ENCODE measurements around the gene KLKB1. TPM values are rescaled to one million over a fixed set of nuclear protein-coding genes. Genes with fewer than 3 reads are reported as not detected.
A peak's percentile ranks its signal among the peaks of the same experiment; 100 is the strongest.

The KLKB1 gene
- total RNA-seq, 1 donor: not detected

- H3K4me3 ChIP-seq (ENCODE audit: low read depth, low read length): no peak overlapping the region
- peak; percentile 60 for TF ChIP-seq CTCF (IDR thresholded peaks at IDR 0.05; ENCODE audit: insufficient read depth, low read depth, low read length)
- peak; percentile 72 for DNase-seq (ENCODE audit: low read depth)
Measured at GRCh38 chr4:186297013-186297645, 69.8 kb downstream of the KLKB1 start.

GRCh38 chr4:186298031-186298647 is 70.8 kb downstream of the KLKB1 start:
- TF ChIP-seq CTCF (IDR thresholded peaks at IDR 0.05; ENCODE audit: insufficient read depth, low read depth, low read length): no peak
- DNase-seq (ENCODE audit: low read depth): no peak
- no peak overlapping the region for H3K4me3 ChIP-seq (ENCODE audit: low read depth, low read length)

- H3K4me3 ChIP-seq (ENCODE audit: low read depth, low read length): no peak overlapping the region
- TF ChIP-seq CTCF (IDR thresholded peaks at IDR 0.05; ENCODE audit: insufficient read depth, low read depth, low read length): no peak
- DNase-seq (ENCODE audit: low read depth): no peak
Measured at GRCh38 chr4:186299291-186299690, 72.0 kb downstream of the KLKB1 start.

GRCh38 chr4:186300659-186301390 is 73.5 kb downstream of the KLKB1 start:
- no peak for DNase-seq (ENCODE audit: low read depth)
- H3K4me3 ChIP-seq (ENCODE audit: low read depth, low read length): no peak overlapping the region
- TF ChIP-seq CTCF (IDR thresholded peaks at IDR 0.05; ENCODE audit: insufficient read depth, low read depth, low read length): no peak

- no peak for TF ChIP-seq CTCF (IDR thresholded peaks at IDR 0.05; ENCODE audit: insufficient read depth, low read depth, low read length)
- H3K4me3 ChIP-seq (ENCODE audit: low read depth, low read length): no peak overlapping the region
- no peak for DNase-seq (ENCODE audit: low read depth)
Measured at GRCh38 chr4:186304216-186304615, 76.9 kb downstream of the KLKB1 start.

- no peak for TF ChIP-seq CTCF (IDR thresholded peaks at IDR 0.05; ENCODE audit: insufficient read depth, low read depth, low read length)
- DNase-seq (ENCODE audit: low read depth): no peak
Measured at GRCh38 chr4:186304866-186305505, 77.7 kb downstream of the KLKB1 start.

More at GRCh38 chr4:186304866-186305505, 77.7 kb downstream of the KLKB1 start:
- no peak overlapping the region for H3K4me3 ChIP-seq (ENCODE audit: low read depth, low read length)

Measured in fibroblast of villous mesenchyme (primary cell).